Astrocyte (in vitro differentiated cells and primary cell): ENCODE results near the gene NOS1AP.

Experiments used
- EZH2 ChIP-seq: IDR thresholded peaks from 2 replicates; pipeline ENCODE4 v1.6.1; 2012; ENCODE audit warnings: mild to moderate bottlenecking, low read length, inconsistent platforms; ENCODE audit not compliant: insufficient read depth
- TF ChIP-seq, protein P1 (sequence below): IDR thresholded peaks from 2 replicates; pipeline ENCODE4 v1.5.1; 2011; ENCODE audit warnings: low read depth, mild to moderate bottlenecking, inconsistent platforms, low read length, moderate library complexity; ENCODE audit not compliant: insufficient read depth

DNA sequence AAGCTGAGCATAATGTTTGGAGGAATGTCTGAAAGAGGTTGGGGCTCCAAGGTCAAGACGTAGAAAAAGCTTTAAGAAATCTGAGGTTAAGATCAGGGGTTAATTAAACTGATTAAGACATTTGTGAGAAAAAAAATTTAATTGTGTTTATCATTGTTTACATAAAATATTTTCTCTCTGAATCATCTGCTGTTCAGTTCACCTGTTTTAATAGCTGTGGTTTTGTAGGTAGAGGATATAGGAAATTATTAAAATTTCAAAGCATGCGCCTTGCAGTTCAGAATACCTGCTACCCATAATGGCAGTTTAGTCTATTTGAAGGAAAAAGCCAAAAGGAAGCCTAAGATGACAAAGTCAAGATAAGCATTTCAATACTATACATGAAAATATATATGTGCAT is 154.0 kb downstream of the NOS1AP start:
- TF ChIP-seq, protein P1, sequence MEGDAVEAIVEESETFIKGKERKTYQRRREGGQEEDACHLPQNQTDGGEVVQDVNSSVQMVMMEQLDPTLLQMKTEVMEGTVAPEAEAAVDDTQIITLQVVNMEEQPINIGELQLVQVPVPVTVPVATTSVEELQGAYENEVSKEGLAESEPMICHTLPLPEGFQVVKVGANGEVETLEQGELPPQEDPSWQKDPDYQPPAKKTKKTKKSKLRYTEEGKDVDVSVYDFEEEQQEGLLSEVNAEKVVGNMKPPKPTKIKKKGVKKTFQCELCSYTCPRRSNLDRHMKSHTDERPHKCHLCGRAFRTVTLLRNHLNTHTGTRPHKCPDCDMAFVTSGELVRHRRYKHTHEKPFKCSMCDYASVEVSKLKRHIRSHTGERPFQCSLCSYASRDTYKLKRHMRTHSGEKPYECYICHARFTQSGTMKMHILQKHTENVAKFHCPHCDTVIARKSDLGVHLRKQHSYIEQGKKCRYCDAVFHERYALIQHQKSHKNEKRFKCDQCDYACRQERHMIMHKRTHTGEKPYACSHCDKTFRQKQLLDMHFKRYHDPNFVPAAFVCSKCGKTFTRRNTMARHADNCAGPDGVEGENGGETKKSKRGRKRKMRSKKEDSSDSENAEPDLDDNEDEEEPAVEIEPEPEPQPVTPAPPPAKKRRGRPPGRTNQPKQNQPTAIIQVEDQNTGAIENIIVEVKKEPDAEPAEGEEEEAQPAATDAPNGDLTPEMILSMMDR: no peak
- TF ChIP-seq EZH2: no peak
